ENCODE data around the gene SST. TPM values are rescaled to one million over a fixed set of nuclear protein-coding genes. Genes with fewer than 3 reads are reported as not detected.

Gene SST
- total and polyA plus RNA-seq, 2 of the 8 experiments (the other 6 are each of a cell fraction or from before 2014, with no cell fraction given) = 0.50 TPM; not detected in 1

- TF ChIP-seq BACH1 (IDR thresholded peaks at IDR 0.05; ENCODE audit: low read length) = no peak
- TF ChIP-seq ATF3 (IDR thresholded peaks at IDR 0.05; ENCODE audit: insufficient read depth, low read depth, low read length) = no peak
- no peak for TF ChIP-seq RFX5 (IDR thresholded peaks at IDR 0.05; ENCODE audit: borderline replicate concordance, low read depth, low read length)
- TF ChIP-seq E2F6 (IDR thresholded peaks at IDR 0.05) = no peak
- TF ChIP-seq RXRA (IDR thresholded peaks at IDR 0.05; ENCODE audit: insufficient read depth, low read depth, low read length) = no peak
Observed at GRCh38 chr3:187694801-187695200, 24.6 kb upstream of the SST start (continued).
